K562 treated with DMSO at 1 percent for 12 hours (cell line): ENCODE measurements around the gene APLN. TPM values are rescaled to one million over a fixed set of nuclear protein-coding genes. Genes with fewer than 3 reads are reported as not detected.

ENCODE experiments used
- total RNA-seq: library from RNA; unstranded; fragments of 300-600 nt; gene quantifications from 2 replicates; pipeline ENCODE4 v1.2.3, GENCODE V29; 2022; ENCODE audit not compliant: insufficient read depth

The APLN gene
- not detected in 2 replicates for total RNA-seq

GRCh38 chrX:129654652-129655546, at the start of gene APLN:
TSS of gene APLN (minus strand) at chrX:129654956. CDS start at chrX:129654630, 326 bp downstream.

Other genes with a start within 250 kb of the APLN start
- 1.8 and 6.5 TPM in 2 replicates for gene SMARCA1, start 131.5 kb downstream of the APLN start, total RNA-seq
- 3.0 and 11.9 TPM in 2 replicates for gene OCRL, start 114.7 kb downstream of the APLN start, total RNA-seq
- gene XPNPEP2, start 84.0 kb upstream of the APLN start, total RNA-seq, result not detected in 2 replicates
- 0.38 and 0.81 TPM in 2 replicates for gene SASH3, start 125.0 kb upstream of the APLN start, total RNA-seq
- 7.0 and 15.9 TPM in 2 replicates for gene ZDHHC9, start 188.9 kb upstream of the APLN start, total RNA-seq